Stimulated activated CD4-positive, alpha-beta T cell treated with anti-CD3 and anti-CD28 coated beads, Interleukin-1b, Interleukin-23, amount 100 ng/mL, for 4 hours (primary cell): Measurements from ENCODE around the gene KDM7A.
A peak's percentile ranks its signal among the peaks of the same experiment; 100 is the strongest.
"Not testable (repeated sequence)": the region's sequence is repeated elsewhere in the genome, so short reads cannot be mapped to it uniquely, and the experiment has no call there.

Experiments used
- DNase-seq, 2 donors: peaks; one replicate each; pipeline ENCODE4 v3.0.0-alpha.2; 2020; ENCODE audit warnings: low read depth in 2 of 2

Gene KDM7A

GRCh38 chr7:140200061-140200989, 23.5 kb upstream of the KDM7A start:
- DNase-seq, result no peak

GRCh38 chr7:140197938-140198337, 21.2 kb upstream of the KDM7A start:
- no peak for DNase-seq

GRCh38 chr7:140197218-140197890, 20.6 kb upstream of the KDM7A start:
- no peak for DNase-seq

- DNase-seq, result no peak
These were observed 19.8 kb upstream of the KDM7A start for GRCh38 chr7:140196361-140197217.

GRCh38 chr7:140195859-140196258, 19.1 kb upstream of the KDM7A start:
- no peak for DNase-seq

- no peak for DNase-seq
These were observed 15.8 kb upstream of the KDM7A start for GRCh38 chr7:140192620-140193019.

- no peak for DNase-seq
These were observed 15.4 kb upstream of the KDM7A start for GRCh38 chr7:140192176-140192575.

- no peak for DNase-seq
These were observed 13.8 kb upstream of the KDM7A start for GRCh38 chr7:140190588-140190987.

- DNase-seq, result no peak
These were observed 13.1 kb upstream of the KDM7A start for GRCh38 chr7:140189917-140190316.

GRCh38 chr7:140182917-140183316, 6.1 kb upstream of the KDM7A start:
- DNase-seq, result no peak

GRCh38 chr7:140179339-140179738, 2.6 kb upstream of the KDM7A start:
- no peak for DNase-seq

- no peak for DNase-seq
These were observed 571 bp downstream of the KDM7A start for GRCh38 chr7:140176122-140176701.

- peak; percentile 71 to 78 for DNase-seq
These were observed 1.3 kb downstream of the KDM7A start for GRCh38 chr7:140175221-140176121.

GRCh38 chr7:140174217-140174616, 2.6 kb downstream of the KDM7A start:
- no peak for DNase-seq

- no peak for DNase-seq
These were observed 6.4 kb downstream of the KDM7A start for GRCh38 chr7:140170375-140170774.

GRCh38 chr7:140168816-140169215, 8.0 kb downstream of the KDM7A start:
- DNase-seq, result no peak

GRCh38 chr7:140165422-140165821, 11.4 kb downstream of the KDM7A start:
- DNase-seq, result no peak

GRCh38 chr7:140162081-140162480, 14.7 kb downstream of the KDM7A start:
- DNase-seq, result not testable (repeated sequence)

GRCh38 chr7:140161047-140161446, 15.7 kb downstream of the KDM7A start:
- no peak for DNase-seq

- DNase-seq, result no peak
These were observed 16.5 kb downstream of the KDM7A start for GRCh38 chr7:140160308-140160707.

- DNase-seq, result no peak
These were observed 17.3 kb downstream of the KDM7A start for GRCh38 chr7:140159497-140159896.
